Progenitor cell of endocrine pancreas (in vitro differentiated cells): ENCODE measurements around the gene KCNQ5. TPM values are rescaled to one million over a fixed set of nuclear protein-coding genes. Genes with fewer than 3 reads are reported as not detected.

ENCODE experiments used
- DNase-seq: peaks from one replicate; pipeline ENCODE4 v3.0.0; 2021; ENCODE audit warnings: low spot score; ENCODE audit not compliant: unreplicated experiment
- H3K27ac Mint-ChIP-seq: 2 replicates; pipeline ENCODE4 v1.8.0; 2021; ENCODE audit warnings: mild to moderate bottlenecking, moderate library complexity, mixed read lengths
- H3K27me3 Mint-ChIP-seq: 2 replicates; pipeline ENCODE4 v1.8.0; 2021; ENCODE audit warnings: mixed read lengths
- H3K36me3 Mint-ChIP-seq: 2 replicates; pipeline ENCODE4 v1.8.0; 2022; ENCODE audit warnings: mixed read lengths; ENCODE audit not compliant: insufficient read depth
- H3K4me1 Mint-ChIP-seq: 2 replicates; pipeline ENCODE4 v1.8.0; 2021; ENCODE audit warnings: low read depth, mixed read lengths
- H3K4me3 Mint-ChIP-seq: 2 replicates; pipeline ENCODE4 v1.8.0; 2021; ENCODE audit warnings: low read depth, mild to moderate bottlenecking, moderate library complexity, mixed read lengths
- H3K9me3 Mint-ChIP-seq: 2 replicates; pipeline ENCODE4 v1.8.0; 2021; ENCODE audit warnings: low read depth, mixed read lengths
- total RNA-seq: library from RNA; stranded (reverse); gene quantifications from 2 replicates; pipeline ENCODE4 v1.2.1, GENCODE V29; 2021
- TF ChIP-seq, protein P1 (sequence below): fragments of 200-600 bp; sonication (generic); IDR thresholded peaks from one replicate; pipeline ENCODE4 v1.5.0; 2021; ENCODE audit warnings: antibody characterized with exemption, mild to moderate bottlenecking; ENCODE audit not compliant: unreplicated experiment

KCNQ5 gene
- total RNA-seq, 1 donor from 2014 or later, result 1.0 TPM

- Mint-ChIP-seq H3K4me1 (no peaks in the 10 kb centered on the region), H3K4me3 (no peak overlapping the region), H3K36me3 (no peaks in the 10 kb centered on the region), H3K27ac (no peak overlapping the region), H3K9me3 (peaks cover 12% of the 10 kb centered on the region), H3K27me3 (no peaks in the 10 kb centered on the region)
- TF ChIP-seq, protein P1, sequence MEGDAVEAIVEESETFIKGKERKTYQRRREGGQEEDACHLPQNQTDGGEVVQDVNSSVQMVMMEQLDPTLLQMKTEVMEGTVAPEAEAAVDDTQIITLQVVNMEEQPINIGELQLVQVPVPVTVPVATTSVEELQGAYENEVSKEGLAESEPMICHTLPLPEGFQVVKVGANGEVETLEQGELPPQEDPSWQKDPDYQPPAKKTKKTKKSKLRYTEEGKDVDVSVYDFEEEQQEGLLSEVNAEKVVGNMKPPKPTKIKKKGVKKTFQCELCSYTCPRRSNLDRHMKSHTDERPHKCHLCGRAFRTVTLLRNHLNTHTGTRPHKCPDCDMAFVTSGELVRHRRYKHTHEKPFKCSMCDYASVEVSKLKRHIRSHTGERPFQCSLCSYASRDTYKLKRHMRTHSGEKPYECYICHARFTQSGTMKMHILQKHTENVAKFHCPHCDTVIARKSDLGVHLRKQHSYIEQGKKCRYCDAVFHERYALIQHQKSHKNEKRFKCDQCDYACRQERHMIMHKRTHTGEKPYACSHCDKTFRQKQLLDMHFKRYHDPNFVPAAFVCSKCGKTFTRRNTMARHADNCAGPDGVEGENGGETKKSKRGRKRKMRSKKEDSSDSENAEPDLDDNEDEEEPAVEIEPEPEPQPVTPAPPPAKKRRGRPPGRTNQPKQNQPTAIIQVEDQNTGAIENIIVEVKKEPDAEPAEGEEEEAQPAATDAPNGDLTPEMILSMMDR, result no peak
- no peak for DNase-seq
These were observed 587.3 kb downstream of the KCNQ5 start for GRCh38 chr6:73209117-73209516.

DNA sequence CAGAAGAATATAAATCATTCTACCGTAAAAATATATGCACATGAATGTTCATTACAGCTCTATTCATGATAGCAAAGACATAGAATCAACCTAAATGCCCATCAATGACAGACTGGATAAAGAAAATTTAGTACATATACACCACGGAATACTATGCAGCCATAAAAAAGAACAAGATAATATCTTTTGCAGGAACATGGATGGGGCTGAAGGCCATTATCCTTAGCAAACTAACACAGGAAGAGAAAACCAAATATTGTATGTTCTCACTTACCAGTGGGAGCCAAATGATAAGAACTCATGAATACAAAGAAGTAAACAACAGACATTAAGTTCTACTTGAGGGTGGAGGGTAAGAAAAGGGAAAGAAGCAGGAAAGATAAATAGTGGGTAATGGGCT is 595.0 kb downstream of the KCNQ5 start:
- Mint-ChIP-seq H3K27me3 (no peaks in the 10 kb centered on the region), H3K36me3 (no peaks in the 10 kb centered on the region), H3K4me3 (no peak overlapping the region), H3K4me1 (no peaks in the 10 kb centered on the region), H3K27ac (no peak overlapping the region), H3K9me3 (no peaks in the 10 kb centered on the region)
- DNase-seq, result no peak
- TF ChIP-seq, protein P1, result no peak

- Mint-ChIP-seq H3K4me3 (no peak within 1 kb of the TSS), H3K9me3 (peaks cover 3% of the 10 kb centered on the region), H3K4me1 (no peaks in the 10 kb centered on the region), H3K27ac (no peak within 1 kb of the TSS), H3K36me3 (peaks cover 5% of the 10 kb centered on the region), H3K27me3 (no peaks in the 10 kb centered on the region)
- TF ChIP-seq, protein P1, result no peak
- no peak for DNase-seq
These were observed 603.5 kb downstream of the KCNQ5 start, which contains the start of gene KHDC1L for GRCh38 chr6:73225396-73225795. TSS of gene KHDC1L (minus strand) at chr6:73225496. CDS start at chr6:73225408, 88 bp downstream.

DNA sequence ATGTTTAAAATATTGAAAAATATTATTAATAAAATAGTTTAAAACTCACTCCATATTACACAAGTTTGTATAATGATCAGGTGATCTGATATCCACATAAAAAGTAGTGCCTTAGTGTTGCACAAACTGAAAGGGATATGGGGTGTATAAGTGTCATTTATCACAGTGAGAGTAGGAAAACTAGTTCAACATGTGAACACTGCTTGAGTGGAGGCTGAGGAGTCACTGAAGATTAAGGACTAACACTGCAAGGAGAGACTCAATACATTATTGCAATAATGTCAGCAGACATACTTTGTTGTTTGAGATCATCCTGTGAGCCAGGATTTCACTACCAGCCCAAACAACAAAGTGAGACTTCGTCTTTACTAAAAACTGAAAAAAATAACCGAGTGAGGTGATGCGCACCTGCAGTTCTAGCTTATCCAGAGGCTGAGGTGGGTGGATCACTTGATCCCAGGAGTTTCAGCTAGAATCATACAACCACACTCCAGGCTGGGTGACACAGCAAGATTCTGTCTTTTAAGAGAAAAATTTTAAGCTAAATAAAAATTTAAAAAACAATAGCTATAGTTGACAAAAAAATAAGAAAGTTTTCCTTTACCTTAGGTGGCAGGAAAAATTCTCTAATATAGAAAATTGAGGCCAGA is 605.9 kb downstream of the KCNQ5 start:
- no peak for DNase-seq
- Mint-ChIP-seq H3K4me3 (no peak overlapping the region), H3K9me3 (peaks cover 3% of the 10 kb centered on the region), H3K4me1 (no peaks in the 10 kb centered on the region), H3K27me3 (no peaks in the 10 kb centered on the region), H3K27ac (no peak overlapping the region), H3K36me3 (peaks cover 5% of the 10 kb centered on the region)
- TF ChIP-seq, protein P1, result no peak

- Mint-ChIP-seq H3K4me1 (no peaks in the 10 kb centered on the region), H3K36me3 (no peaks in the 10 kb centered on the region), H3K9me3 (no peaks in the 10 kb centered on the region), H3K4me3 (no peak overlapping the region), H3K27me3 (no peaks in the 10 kb centered on the region), H3K27ac (no peak overlapping the region)
- TF ChIP-seq, protein P1, result no peak
- no peak for DNase-seq
These were observed 610.1 kb downstream of the KCNQ5 start for GRCh38 chr6:73231986-73232391.
